HG02678 (cell line): Measurements from ENCODE around the gene SHLD1.
A peak's percentile ranks its signal among the peaks of the same experiment; 100 is the strongest.
"Not testable (repeated sequence)": the region's sequence is repeated elsewhere in the genome, so short reads cannot be mapped to it uniquely, and the experiment has no call there.

ENCODE experiments used
- ATAC-seq: cut with Tn5 transposase; IDR thresholded peaks from one replicate; pipeline ENCODE4 v1.9.1; 2021; ENCODE audit warnings: mild to moderate bottlenecking, moderate library complexity; ENCODE audit not compliant: unreplicated experiment

The SHLD1 gene, protein sequence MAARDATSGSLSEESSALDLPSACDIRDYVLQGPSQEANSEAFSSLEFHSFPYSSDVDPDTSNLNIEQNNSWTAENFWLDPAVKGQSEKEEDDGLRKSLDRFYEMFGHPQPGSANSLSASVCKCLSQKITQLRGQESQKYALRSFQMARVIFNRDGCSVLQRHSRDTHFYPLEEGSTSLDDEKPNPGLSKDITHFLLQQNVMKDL

GRCh38 chr20:5749952-5750779 is at the start of gene SHLD1:
SHLD1 (plus strand) TSS chr20:5750401; CDS start chr20:5772866, 22,465 bp downstream.
- ATAC-seq, result peak; percentile 98

GRCh38 chr20:5702339-5702738 is 47.9 kb upstream of the SHLD1 start:
- not testable (repeated sequence) for ATAC-seq

DNA sequence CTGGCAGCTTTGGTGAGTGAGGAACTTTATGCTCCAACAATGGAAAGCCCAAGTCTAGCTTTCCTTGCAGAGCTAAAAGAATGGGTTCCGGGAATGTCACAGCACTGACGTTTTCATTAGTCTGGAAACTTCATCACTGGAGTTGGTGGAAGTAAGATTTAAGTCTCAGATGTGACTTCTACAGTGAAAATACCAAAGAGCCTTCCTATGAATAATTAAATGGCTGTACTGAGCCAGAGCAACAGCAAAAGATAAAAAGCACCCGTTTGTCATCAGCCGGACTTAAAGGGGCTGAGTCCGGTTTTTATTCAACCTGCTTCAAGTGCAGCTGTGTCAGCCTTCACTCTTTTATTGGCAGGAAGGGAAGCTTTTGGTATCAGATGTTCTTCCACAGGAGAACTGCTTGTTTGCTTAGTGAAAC is 46.5 kb upstream of the SHLD1 start:
- no peak for ATAC-seq

DNA sequence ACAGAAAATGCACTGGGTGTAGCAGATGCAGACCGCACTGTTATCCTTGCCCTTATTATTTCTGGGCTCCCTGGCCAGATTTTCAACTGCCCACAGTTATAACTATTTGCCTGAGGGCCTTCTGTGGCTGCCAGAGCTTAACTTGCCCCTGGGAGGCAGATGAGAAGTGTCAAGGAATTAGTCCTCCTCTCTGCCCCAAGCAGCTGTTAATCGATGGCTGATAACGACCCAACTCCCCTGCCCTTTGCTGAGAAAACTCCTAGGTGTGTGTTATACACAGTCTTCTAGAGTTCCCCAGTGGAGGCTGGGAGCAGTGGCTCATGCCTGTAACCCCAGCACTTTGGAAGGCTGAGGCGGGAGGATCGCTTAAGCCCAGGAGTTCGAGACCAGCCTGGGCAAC is 44.4 kb upstream of the SHLD1 start:
- ATAC-seq, result no peak

GRCh38 chr20:5706797-5707196 is 43.4 kb upstream of the SHLD1 start:
- no peak for ATAC-seq

- ATAC-seq, result no peak
Observed at GRCh38 chr20:5710551-5710950, 39.6 kb upstream of the SHLD1 start.

- ATAC-seq, result no peak
Observed at GRCh38 chr20:5714261-5715041, 35.8 kb upstream of the SHLD1 start.

GRCh38 chr20:5715071-5715841 is 34.9 kb upstream of the SHLD1 start:
- ATAC-seq, result no peak

DNA sequence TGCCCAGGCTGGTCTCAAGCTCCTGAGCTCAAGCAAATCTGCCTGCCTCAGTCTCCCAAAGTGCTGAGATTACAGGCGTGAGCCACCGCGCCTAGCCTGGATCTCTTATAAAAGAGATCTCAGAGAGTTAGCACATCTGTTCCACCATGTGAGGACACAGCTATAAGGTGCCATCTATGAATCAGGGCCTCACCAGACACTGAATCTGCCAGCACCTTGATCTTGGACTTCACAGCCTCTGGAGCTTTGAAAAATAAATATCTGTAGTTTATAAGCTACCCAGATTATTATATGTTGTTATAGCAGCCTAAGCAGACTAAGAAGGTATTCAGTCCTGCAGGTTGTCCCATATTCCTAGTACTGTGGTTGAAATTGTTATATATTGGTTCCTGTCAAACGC is 33.2 kb upstream of the SHLD1 start:
- ATAC-seq, result no peak

DNA sequence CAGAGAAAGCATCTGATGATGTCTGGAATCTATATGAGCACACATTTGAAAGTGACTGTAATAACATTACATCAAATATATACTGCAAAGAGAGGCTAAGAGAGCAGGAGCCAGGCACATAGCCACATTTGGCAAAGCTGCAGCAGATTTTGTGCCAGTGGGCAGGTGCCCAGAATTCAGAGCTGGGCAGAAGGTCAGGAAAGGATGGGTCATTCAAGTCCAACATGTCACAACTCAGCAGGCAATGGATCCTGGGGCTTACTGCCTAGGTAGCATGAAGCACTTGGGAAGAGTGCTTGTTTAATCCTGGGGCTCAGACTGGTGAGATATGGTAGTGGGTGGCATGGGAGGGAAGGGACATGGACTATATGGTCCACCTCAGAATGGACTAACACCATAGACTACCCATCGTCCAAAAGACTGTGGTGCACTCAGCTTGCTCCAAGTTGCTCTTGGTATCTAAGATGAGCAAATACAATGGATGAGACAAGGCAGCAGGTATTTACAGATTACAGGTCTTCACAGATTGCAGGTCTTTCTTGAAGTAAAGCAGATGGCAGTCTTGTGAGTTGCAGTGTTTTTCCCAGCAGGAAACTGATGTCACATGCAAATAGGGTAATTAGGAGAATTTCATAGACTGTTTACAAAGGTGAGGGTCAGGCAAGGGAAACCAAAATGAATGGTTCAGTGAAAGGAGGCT is 31.2 kb upstream of the SHLD1 start:
- ATAC-seq, result no peak

DNA sequence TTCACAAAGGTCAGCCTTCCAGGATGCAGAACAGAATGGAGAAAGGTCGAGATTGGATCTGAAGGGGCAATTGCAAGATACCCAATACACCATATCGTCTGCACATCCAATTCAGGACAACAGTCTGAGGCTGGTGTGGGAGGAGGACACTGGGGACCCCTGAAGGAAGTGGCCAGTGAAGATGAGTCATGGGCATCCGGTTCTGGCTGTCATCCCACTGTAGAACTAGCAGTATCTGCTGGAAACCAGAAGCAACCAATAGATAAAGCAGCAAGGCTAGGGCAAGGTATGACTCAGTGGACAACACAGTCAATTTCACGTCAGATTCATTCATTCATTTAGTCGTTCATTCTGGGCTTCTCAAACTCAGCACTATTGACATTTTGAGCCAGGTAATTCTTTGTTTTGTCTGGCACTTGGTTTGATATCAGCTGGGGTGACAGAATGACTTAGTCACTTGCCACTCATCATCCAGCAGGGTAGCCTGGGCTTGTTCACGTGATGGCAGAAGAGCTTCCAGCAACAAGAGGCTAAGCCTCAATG is 30.3 kb upstream of the SHLD1 start:
- no peak for ATAC-seq

DNA sequence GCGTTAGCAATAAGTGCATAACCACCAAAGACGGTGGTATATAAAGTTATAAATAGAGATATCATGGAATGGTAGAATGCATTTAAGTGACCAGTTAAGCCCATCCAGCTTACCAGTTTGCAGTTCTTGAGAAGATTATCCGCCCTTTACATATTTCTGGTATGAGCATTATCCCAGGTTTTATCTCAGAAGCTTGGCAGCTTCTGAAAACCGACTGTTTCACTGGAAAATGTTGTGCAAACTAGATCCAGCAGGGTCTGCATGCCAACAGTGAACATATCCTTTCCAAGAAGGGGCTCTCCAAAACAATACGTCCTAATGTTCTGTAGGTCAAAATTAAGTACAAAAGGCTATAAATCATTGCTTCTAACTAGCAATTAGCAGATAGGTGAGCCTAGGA is 29.5 kb upstream of the SHLD1 start:
- ATAC-seq, result no peak

- not testable (repeated sequence) for ATAC-seq
Observed at GRCh38 chr20:5721356-5721755, 28.8 kb upstream of the SHLD1 start.

- ATAC-seq, result no peak
Observed at GRCh38 chr20:5722927-5723326, 27.3 kb upstream of the SHLD1 start.

DNA sequence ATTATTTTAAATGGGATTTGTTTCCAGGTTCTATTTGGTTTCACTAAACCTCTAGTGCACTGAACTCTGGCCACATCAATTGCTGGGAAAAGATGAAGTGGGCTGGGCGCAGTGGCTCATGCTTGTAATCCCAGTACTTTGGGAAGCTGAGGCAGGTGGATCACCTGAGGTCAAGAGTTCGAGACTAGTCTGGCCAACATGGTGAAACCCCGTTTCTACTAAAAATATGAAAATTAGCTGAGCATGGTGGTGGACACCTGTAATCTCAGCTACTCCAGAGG is 25.1 kb upstream of the SHLD1 start:
- ATAC-seq, result not testable (repeated sequence)

GRCh38 chr20:5727018-5727515 is 23.1 kb upstream of the SHLD1 start:
- ATAC-seq, result no peak

GRCh38 chr20:5729348-5729747 is 20.9 kb upstream of the SHLD1 start:
- no peak for ATAC-seq

DNA sequence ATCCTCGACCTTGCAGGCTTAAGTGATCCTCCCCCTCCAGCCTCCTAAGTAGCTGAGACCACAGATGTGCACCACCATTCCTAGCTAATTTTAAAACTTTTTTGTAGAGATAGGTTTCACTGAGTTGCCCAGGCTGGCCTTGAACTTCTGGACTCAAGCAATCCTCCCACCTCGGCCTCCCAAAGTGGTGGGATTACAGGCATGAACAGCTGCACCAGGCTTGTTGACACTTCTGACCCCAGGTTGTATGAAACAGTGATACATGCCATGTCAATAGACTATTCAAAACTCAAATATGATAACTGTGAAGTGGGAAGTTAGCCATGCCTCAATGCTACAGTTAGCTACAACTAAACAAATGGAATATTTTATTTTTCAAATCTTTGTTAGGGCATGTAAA is 20.1 kb upstream of the SHLD1 start:
- ATAC-seq, result no peak

GRCh38 chr20:5731753-5732366 is 18.3 kb upstream of the SHLD1 start:
- no peak for ATAC-seq

GRCh38 chr20:5734602-5735001 is 15.6 kb upstream of the SHLD1 start:
- no peak for ATAC-seq
